WI38 (cell line): ENCODE measurements around the gene GSTT4.

Experiments
- H3K4me3 ChIP-seq: 2 replicates; pipeline ENCODE4 v1.5.1; 2011; ENCODE audit warnings: low read depth, mild to moderate bottlenecking, control low read depth, low read length
- TF ChIP-seq, protein P1 (sequence below): IDR thresholded peaks from 2 replicates; pipeline ENCODE4 v1.5.1; 2012; ENCODE audit warnings: low read depth, mild to moderate bottlenecking, control low read depth, low read length

GSTT4 gene

DNA sequence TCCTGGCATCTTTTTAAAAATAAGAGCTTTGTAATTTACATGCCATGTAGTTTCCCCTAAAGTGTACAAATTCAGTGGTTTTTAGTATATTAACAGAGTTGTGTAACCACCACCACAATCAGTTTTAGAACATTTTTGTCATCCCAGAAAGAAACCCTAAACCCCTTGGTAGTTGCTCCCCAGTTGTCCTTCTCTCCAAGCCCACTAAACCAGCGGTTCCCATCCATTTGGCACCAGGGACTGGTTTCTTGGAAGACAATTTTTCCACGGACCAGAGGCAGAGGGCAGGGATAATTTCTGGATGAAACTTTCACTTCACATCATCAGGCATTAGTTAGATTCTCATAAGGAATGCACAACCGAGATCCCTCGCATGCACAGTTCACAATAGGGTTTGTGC, 28.5 kb upstream of the GSTT4 start:
- TF ChIP-seq, protein P1, sequence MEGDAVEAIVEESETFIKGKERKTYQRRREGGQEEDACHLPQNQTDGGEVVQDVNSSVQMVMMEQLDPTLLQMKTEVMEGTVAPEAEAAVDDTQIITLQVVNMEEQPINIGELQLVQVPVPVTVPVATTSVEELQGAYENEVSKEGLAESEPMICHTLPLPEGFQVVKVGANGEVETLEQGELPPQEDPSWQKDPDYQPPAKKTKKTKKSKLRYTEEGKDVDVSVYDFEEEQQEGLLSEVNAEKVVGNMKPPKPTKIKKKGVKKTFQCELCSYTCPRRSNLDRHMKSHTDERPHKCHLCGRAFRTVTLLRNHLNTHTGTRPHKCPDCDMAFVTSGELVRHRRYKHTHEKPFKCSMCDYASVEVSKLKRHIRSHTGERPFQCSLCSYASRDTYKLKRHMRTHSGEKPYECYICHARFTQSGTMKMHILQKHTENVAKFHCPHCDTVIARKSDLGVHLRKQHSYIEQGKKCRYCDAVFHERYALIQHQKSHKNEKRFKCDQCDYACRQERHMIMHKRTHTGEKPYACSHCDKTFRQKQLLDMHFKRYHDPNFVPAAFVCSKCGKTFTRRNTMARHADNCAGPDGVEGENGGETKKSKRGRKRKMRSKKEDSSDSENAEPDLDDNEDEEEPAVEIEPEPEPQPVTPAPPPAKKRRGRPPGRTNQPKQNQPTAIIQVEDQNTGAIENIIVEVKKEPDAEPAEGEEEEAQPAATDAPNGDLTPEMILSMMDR, result no peak
- H3K4me3 ChIP-seq, result no peak overlapping the region

DNA sequence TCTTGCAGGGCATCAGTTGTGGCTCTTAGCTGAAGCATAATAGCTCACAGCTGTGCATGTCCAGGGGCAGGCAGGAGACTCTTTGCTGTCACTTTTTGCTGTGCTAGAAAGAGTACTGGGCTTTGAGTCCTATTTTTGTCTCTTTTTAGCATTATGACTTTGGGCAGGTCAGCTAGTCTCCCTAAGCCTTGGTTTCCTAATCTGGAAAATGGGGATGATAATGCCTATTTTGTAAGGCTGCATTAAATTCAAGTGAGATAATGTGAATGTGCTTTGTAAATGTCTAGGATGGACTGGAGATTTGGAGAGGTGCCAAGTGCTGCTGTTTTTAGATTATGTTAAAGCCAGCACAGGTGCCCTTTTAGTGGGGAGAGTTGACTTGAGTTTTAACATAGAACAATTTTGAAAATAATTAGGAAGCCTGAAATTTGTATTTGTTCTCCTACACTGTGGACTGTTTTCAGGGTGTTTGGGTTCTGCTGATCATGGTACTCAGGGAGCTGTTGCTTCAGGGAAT, 25.0 kb upstream of the GSTT4 start:
- TF ChIP-seq, protein P1, result no peak
- no peak overlapping the region for H3K4me3 ChIP-seq

DNA sequence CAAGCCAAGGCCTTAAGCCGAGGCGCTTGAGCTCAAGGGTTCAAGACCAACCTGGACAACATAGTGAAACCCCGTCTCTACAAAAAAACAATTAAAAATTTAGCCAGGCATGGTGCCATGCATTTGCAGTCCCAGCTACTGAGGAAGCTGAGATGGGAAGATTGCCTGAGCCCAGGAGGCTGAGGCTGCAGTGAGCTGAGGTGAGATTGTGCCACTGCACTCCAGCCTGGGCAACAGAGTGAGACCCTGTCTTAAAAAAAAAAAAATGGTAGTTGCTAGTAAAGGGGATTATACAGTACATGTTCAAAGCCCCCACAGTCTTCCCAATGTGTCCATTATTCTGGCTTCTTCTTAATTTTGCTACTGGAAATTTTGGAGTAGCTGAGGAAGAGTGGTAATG, 24.1 kb upstream of the GSTT4 start:
- TF ChIP-seq, protein P1, result no peak
- no peak overlapping the region for H3K4me3 ChIP-seq

DNA sequence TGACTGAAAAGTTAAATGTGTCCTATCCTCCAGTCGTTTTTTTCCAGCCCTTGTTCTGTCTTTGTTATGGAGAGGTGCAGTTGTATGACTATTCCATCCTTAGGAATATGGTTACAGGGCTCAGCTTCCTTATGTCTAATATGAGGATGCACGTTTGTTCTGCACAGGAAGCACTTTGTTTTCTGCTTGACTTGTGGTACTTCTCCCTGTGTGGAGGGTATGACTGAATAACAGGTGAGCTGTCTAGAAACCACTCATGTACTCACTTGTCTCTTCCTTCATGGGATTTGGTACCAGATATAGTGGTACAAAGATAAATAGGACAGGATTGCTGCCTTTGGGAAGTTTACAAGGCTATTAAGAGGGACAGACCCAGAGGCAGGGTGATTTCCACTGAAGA, 23.3 kb upstream of the GSTT4 start:
- TF ChIP-seq, protein P1, result no peak
- H3K4me3 ChIP-seq, result no peak overlapping the region

DNA sequence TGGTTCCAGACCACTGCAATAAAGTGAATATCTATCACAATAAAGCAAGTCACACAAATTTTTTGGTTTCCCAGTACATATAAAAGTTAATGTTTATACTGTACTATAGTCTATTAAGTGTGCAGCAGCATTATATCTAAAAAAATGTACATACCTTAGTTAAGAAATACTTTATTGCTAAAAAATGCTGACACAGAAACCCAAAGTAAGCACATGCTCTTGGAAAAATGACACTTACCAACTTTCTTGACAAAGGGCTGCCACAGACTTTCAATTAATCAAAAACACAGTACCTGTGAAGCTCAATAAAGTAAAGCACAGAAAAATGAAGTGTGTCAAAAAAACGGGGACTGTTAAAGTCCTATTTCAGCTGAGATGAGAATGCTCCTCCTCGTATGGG, 22.7 kb upstream of the GSTT4 start:
- TF ChIP-seq, protein P1, result no peak

DNA sequence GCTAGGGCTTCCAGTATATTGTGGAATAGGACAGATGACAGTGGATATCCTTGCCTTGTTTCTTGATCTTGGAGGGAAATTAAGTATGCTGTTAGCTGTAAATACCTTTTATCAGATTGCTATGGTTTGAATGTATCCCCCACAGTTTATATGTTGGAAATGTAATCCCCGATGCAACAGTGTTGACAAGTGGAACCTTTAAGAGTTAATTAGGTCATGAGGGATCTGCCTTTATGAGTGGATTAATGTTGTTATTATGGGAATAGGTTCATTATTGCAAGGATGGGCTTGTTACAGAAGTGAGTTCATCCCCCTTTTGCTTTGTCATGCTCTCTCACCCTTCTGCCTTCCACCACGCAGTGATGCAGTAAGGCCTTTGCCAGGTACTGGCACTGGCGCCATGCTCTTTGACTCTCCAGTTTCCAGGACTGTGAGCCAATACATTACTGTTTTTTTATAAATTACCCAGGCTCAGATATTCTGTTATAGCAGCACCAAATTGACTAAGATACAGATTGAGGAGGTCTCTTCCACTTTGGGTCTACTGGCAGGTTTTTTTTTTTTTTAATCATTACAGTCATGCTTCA, 22.2 kb upstream of the GSTT4 start:
- TF ChIP-seq, protein P1, result no peak
- no peak overlapping the region for H3K4me3 ChIP-seq

More for the DNA sequence above, 22.7 kb upstream of the GSTT4 start:
- no peak overlapping the region for H3K4me3 ChIP-seq

DNA sequence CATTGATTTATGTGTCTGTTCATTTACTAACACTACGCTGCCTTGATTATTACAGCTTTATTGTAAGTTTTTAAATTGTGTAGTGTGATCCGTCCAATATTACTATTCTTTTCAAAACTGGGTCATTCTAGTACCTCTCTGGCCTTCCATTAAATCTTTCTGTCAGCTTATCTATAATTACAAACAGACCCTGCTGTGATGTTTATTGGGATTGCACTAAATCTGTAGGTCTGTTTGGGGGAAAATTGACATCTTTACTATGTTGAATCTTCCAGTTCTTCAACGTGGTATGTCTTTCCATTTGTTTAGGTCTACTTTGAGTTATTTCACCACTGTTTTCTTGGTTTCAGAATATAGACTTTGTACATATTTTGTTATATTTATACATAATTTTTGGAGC, 21.5 kb upstream of the GSTT4 start:
- H3K4me3 ChIP-seq, result no peak overlapping the region
- TF ChIP-seq, protein P1, result no peak
